SK-N-SH (cell line): ENCODE results near the gene DLG1. TPM values are rescaled to one million over a fixed set of nuclear protein-coding genes. Genes with fewer than 3 reads are reported as not detected.

ENCODE experiments used
- CTCF ChIA-PET: fragments of 300-600, 350-600 bp; formaldehyde crosslinking; extraction: SDS; loops from one replicate; lab custom pipeline; 2021; lab: Yijun Ruan, JAX
- POLR2A ChIA-PET: fragments of 350-600 bp; sonication (Branson Sonifier 250); formaldehyde crosslinking; extraction: SDS; loops from one replicate; lab custom pipeline; 2020; ENCODE audit warnings: antibody characterized with exemption, inconsistent platforms; lab: Yijun Ruan, JAX
- DNase-seq: peaks from one replicate; pipeline ENCODE4 v3.0.0; 2012
- H2AFZ ChIP-seq: fragments of 200-600 bp; sonication (generic); 2 replicates; pipeline ENCODE4 v1.8.1; 2016; ENCODE audit warnings: antibody characterized with exemption, mild to moderate bottlenecking, low read depth
- H3F3A ChIP-seq: fragments of 200-600 bp; sonication (generic); replicated peaks from 2 replicates; pipeline ENCODE3; 2016; ENCODE audit warnings: antibody characterized with exemption, mild to moderate bottlenecking; ENCODE audit not compliant: insufficient read depth
- H3K27ac ChIP-seq, 2 experiments: fragments of 200-500 bp in 1 of 2; fragments of 200-600 bp in 1 of 2; sonication (Bioruptor generic) in 1 of 2; sonication (generic), shearing (Covaris generic) in 1 of 2; 2 replicates each; pipeline versions ENCODE4 v1.5.1 to v1.6.1; 2014 to 2016; ENCODE audit warnings: low read depth in 2 of 2, inconsistent platforms in 1 of 2, low read length in 1 of 2, mild to moderate bottlenecking in 1 of 2, mixed read lengths in 1 of 2
- H3K27me3 ChIP-seq: fragments of 200-600 bp; sonication (generic), shearing (Covaris generic); 2 replicates; pipeline ENCODE4 v1.6.1; 2016; ENCODE audit warnings: mixed run types; ENCODE audit not compliant: insufficient read depth
- H3K36me3 ChIP-seq, 2 experiments: fragments of 200-500 bp in 1 of 2; fragments of 200-600 bp in 1 of 2; sonication (Bioruptor generic) in 1 of 2; sonication (generic) in 1 of 2; replicated peaks in 1 of 2; 2 replicates each; pipeline versions ENCODE3 to v1.5.1; 2014 to 2016; ENCODE audit warnings: low read length in 1 of 2, mild to moderate bottlenecking in 1 of 2; ENCODE audit not compliant: insufficient read depth in 2 of 2, control insufficient read depth in 1 of 2
- H3K4me1 ChIP-seq, 2 experiments: fragments of 200-500 bp in 1 of 2; fragments of 200-600 bp in 1 of 2; sonication (Bioruptor generic) in 1 of 2; sonication (generic), shearing (Covaris generic) in 1 of 2; 2 replicates each; pipeline versions ENCODE4 v1.5.1 to v1.6.1; 2014 to 2016; ENCODE audit warnings: low read depth in 1 of 2, low read length in 1 of 2, mixed run types in 1 of 2; ENCODE audit not compliant: insufficient read depth in 2 of 2, control insufficient read depth in 1 of 2
- H3K4me2 ChIP-seq: fragments of 200-600 bp; sonication (generic), shearing (Covaris generic); 2 replicates; pipeline ENCODE4 v1.6.1; 2017; ENCODE audit warnings: mixed run types
- H3K4me3 ChIP-seq, 2 experiments: fragments of 200-500 bp in 1 of 2; fragments of 200-600 bp in 1 of 2; sonication (Bioruptor generic) in 1 of 2; sonication (generic), shearing (Covaris generic) in 1 of 2; 2 replicates each; pipeline versions ENCODE4 v1.5.1 to v1.8.1; 2014 to 2016; ENCODE audit warnings: low read depth in 2 of 2, inconsistent platforms in 1 of 2, low read length in 1 of 2, mild to moderate bottlenecking in 1 of 2, mixed read lengths in 1 of 2, moderate library complexity in 1 of 2
- H3K79me2 ChIP-seq: fragments of 200-600 bp; sonication (generic); 2 replicates; pipeline ENCODE4 v1.8.1; 2017; ENCODE audit warnings: mild to moderate bottlenecking; ENCODE audit not compliant: insufficient read depth
- H3K9ac ChIP-seq: fragments of 200-600 bp; sonication (generic); 2 replicates; pipeline ENCODE4 v1.6.1; 2017; ENCODE audit warnings: mixed run types
- H3K9me2 ChIP-seq: fragments of 200-600 bp; sonication (generic); 2 replicates; pipeline ENCODE4 v1.6.1; 2017; ENCODE audit warnings: mixed run types
- H3K9me3 ChIP-seq: fragments of 200-600 bp; sonication (generic); 2 replicates; pipeline ENCODE4 v1.6.1; 2017; ENCODE audit warnings: mixed run types, mild to moderate bottlenecking, moderate library complexity
- H4K20me1 ChIP-seq: fragments of 200-600 bp; sonication (generic); 2 replicates; pipeline ENCODE4 v1.6.1; 2017; ENCODE audit warnings: mild to moderate bottlenecking, mixed run types; ENCODE audit not compliant: insufficient read depth
- CTCF ChIP-seq: fragments of 200-600 bp; sonication (generic); IDR thresholded peaks from 2 replicates; pipeline ENCODE4 v1.6.1; 2017; ENCODE audit warnings: antibody characterized with exemption, mild to moderate bottlenecking, moderate library complexity
- ELF1 ChIP-seq: IDR thresholded peaks from 2 replicates; pipeline ENCODE4 v1.4.0; 2012
- FOSL2 ChIP-seq: IDR thresholded peaks from 2 replicates; pipeline ENCODE4 v1.4.0; 2012; ENCODE audit warnings: low read depth, mild to moderate bottlenecking, moderate library complexity, borderline replicate concordance
- FOXM1 ChIP-seq: IDR thresholded peaks from 2 replicates; pipeline ENCODE4 v1.4.0; 2012; ENCODE audit warnings: low read depth, mild to moderate bottlenecking
- MAX ChIP-seq: IDR thresholded peaks from 2 replicates; pipeline ENCODE4 v1.4.0; 2012; ENCODE audit warnings: low read depth
- MEF2A ChIP-seq: IDR thresholded peaks from 2 replicates; pipeline ENCODE4 v1.4.0; 2012; ENCODE audit warnings: low read depth, borderline replicate concordance
- NFIC ChIP-seq: IDR thresholded peaks from 2 replicates; pipeline ENCODE4 v1.4.0; 2012; ENCODE audit warnings: borderline replicate concordance
- TAF1 ChIP-seq: IDR thresholded peaks from 2 replicates; pipeline ENCODE4 v1.6.1; 2012; ENCODE audit warnings: low read depth, mild to moderate bottlenecking, low read length, moderate library complexity, borderline replicate concordance
- TCF12 ChIP-seq: IDR thresholded peaks from 2 replicates; pipeline ENCODE4 v1.4.0; 2012
- USF1 ChIP-seq: IDR thresholded peaks from 2 replicates; pipeline ENCODE4 v1.4.0; 2012; ENCODE audit warnings: low read depth, borderline replicate concordance
- USF2 ChIP-seq: fragments of 150-350 bp; IDR thresholded peaks from 2 replicates; pipeline ENCODE4 v1.6.1; 2017; ENCODE audit warnings: antibody characterized with exemption, low read length, low read depth, borderline replicate concordance
- WGBS: methylation state at CpG from one replicate; pipeline ENCODE4 v1.1.6; 2017; ENCODE audit warnings: low lambda C conversion rate; 5-methylcytosine and 5-hydroxymethylcytosine counted together
- polyA plus RNA-seq, 3 experiments: library from polyadenylated mRNA; depleted of rRNA; stranded (reverse); fragments of >200 nt; gene quantifications; 2 replicates each; pipeline ENCODE4 v1.2.3, GENCODE V29; 2012
- TF ChIP-seq, protein P1 (sequence below): fragments of 150-350 bp; IDR thresholded peaks from 2 replicates; pipeline ENCODE4 v1.6.1; 2016; ENCODE audit warnings: mild to moderate bottlenecking, low read depth, low read length

The DLG1 gene
- polyA plus RNA-seq, 1 of the 3 experiments (the other 2 are of a cell fraction): 16.5 TPM

DNA sequence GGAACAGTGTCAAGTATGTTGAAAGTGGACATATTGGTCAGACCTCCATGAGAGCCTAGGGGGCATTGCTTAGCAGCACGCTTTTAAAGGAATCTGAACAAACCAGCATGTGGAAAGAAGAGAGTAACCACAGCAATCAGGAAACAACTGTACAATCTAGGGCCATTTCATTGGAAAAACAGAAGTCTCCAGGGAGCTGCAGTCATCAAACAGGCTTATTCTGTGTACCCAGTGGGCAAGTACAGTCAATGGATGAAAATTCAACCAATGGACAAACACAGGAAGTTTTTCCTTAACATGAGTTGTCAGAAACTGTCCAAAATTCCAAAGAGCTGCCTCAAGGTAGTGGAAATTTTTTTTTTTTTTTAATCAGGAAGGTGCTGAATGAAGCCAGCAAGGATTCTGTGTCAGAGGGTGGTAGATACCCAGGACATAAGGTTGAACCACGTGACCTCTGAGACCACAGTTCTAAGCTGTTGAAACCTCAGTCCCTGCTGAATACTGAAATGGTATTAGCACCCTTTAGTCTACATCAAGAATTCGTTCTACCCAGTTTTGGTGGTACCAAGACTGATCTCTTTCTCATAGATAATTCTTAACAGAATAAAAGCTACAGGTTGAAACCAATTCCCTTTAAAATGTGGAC, 4.4 kb upstream of the DLG1 start:
- Histone ChIP-seq H3K4me1 (peaks cover 6 to 16% of the 10 kb centered on the region in 2 experiments; a peak in 2 of 4 replicates), H3K79me2 (no peaks in the 10 kb centered on the region), H4K20me1 (no peaks in the 10 kb centered on the region), H3K9ac (no peak overlapping the region), H3K4me2 (no peak overlapping the region), H3F3A (peaks cover 10% of the 10 kb centered on the region), H3K36me3 (no peaks in the 10 kb centered on the region), H2AFZ (peak overlapping the region; percentile 44; the same call in 1 of the 2 replicates), H3K9me3 (no peaks in the 10 kb centered on the region), H3K27me3 (no peaks in the 10 kb centered on the region), H3K4me3 (no peak overlapping the region), H3K27ac (no peak overlapping the region), H3K9me2 (no peaks in the 10 kb centered on the region)
- CTCF ChIA-PET: interaction anchor here (0.7 to 1.2 kb wide), 2 partner anchors 164 to 296 kb away, joined by 3 read pairs; no protein-coding TSS in a partner anchor
- 79% methylated on average over 3 of the region's 3 CpGs for WGBS
- POLR2A ChIA-PET: no interaction called here
- TF ChIP-seq USF2 (no peak), TAF1 (no peak), TCF12 (no peak), CTCF (no peak), ELF1 (no peak), USF1 (no peak), MAX (no peak), FOSL2 (no peak), MEF2A (no peak), FOXM1 (no peak), NFIC (no peak)
- TF ChIP-seq, protein P1, sequence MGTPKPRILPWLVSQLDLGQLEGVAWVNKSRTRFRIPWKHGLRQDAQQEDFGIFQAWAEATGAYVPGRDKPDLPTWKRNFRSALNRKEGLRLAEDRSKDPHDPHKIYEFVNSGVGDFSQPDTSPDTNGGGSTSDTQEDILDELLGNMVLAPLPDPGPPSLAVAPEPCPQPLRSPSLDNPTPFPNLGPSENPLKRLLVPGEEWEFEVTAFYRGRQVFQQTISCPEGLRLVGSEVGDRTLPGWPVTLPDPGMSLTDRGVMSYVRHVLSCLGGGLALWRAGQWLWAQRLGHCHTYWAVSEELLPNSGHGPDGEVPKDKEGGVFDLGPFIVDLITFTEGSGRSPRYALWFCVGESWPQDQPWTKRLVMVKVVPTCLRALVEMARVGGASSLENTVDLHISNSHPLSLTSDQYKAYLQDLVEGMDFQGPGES: no peak
- DNase-seq: no peak
